ENCODE results near the gene MBNL1. TPM values are rescaled to one million over a fixed set of nuclear protein-coding genes. Genes with fewer than 3 reads are reported as not detected.

Gene MBNL1
- total RNA-seq, 4 donors from 2014 or later, result 152 to 286 (median 228) TPM

DNA sequence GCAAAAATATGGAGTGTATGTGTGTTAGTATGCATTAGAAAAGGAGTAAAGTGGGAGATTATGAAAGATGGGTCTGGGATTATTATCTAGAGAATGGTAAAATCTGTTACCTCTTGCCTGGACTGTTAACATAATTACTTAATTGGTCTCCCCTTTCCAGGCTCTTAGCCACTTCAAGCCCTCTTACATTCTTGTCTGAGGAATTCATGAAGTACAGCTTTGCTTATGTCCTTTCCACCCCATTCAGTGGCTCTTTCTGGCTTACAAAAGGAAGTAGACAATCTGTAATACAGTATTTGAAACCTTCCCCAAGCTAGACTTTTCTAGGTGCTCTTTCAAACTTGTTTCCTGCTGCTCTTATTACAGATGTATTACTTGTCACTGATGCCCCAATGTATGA is 129.8 kb downstream of the MBNL1 start:
- DNase-seq (ENCODE audit: low spot score in 2 of 2), result no peak
- intact Hi-C loops (cut with DNase I; ENCODE audit: low total_unique reads), result no loop called here
- H3K4me3 ChIP-seq (ENCODE audit: low read depth, poor library complexity, severe bottlenecking), result no peak overlapping the region
- TF ChIP-seq, protein P1, sequence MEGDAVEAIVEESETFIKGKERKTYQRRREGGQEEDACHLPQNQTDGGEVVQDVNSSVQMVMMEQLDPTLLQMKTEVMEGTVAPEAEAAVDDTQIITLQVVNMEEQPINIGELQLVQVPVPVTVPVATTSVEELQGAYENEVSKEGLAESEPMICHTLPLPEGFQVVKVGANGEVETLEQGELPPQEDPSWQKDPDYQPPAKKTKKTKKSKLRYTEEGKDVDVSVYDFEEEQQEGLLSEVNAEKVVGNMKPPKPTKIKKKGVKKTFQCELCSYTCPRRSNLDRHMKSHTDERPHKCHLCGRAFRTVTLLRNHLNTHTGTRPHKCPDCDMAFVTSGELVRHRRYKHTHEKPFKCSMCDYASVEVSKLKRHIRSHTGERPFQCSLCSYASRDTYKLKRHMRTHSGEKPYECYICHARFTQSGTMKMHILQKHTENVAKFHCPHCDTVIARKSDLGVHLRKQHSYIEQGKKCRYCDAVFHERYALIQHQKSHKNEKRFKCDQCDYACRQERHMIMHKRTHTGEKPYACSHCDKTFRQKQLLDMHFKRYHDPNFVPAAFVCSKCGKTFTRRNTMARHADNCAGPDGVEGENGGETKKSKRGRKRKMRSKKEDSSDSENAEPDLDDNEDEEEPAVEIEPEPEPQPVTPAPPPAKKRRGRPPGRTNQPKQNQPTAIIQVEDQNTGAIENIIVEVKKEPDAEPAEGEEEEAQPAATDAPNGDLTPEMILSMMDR (IDR thresholded peaks at IDR 0.05), result no peak
- TF ChIP-seq POLR2A (IDR thresholded peaks at IDR 0.05), result no peak

DNA sequence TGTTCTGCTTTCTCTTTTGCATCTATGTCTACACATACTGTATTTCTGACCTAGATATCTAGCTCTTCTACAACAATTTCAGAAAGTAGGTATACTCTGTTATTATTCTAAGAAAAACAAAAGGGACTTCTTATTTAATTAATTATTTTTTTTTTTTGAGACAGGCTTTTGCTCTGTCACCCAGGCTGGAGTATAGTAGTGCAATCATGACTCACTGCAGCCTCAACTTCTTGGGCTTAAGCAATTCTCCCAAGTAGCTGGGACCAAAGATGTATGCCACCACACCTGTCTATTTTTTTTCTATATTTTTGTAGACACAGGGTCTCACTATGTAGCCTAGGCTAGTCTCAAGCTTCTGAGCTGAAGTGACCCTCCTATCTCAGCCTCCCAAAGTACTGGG is 130.6 kb downstream of the MBNL1 start:
- no peak for DNase-seq (ENCODE audit: low spot score in 2 of 2)
- intact Hi-C loops (cut with DNase I; ENCODE audit: low total_unique reads), result no loop called here
- no peak overlapping the region for H3K4me3 ChIP-seq (ENCODE audit: low read depth, poor library complexity, severe bottlenecking)
- TF ChIP-seq, protein P1 (IDR thresholded peaks at IDR 0.05), result no peak
- TF ChIP-seq POLR2A (IDR thresholded peaks at IDR 0.05), result no peak

DNA sequence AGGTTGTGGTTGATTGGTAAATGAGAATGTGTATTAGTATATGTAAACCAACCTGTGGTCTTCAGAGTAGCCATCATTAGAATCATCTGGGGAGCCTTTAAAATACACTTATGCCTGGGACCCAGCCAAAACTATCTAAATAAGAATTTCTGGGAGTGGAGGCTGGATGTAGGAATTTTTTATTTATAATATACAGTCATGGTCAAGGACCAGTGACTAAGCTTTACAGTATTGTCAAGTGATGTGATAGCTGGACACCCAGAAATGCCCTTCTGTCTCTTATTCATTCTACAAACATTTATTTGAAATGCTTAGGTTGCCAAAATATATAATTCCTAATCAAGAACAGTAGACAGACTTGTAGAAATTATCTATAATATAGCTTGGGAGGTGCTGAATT is 132.2 kb downstream of the MBNL1 start:
- intact Hi-C loops (cut with DNase I; ENCODE audit: low total_unique reads), result no loop called here
- TF ChIP-seq POLR2A (IDR thresholded peaks at IDR 0.05), result no peak
- TF ChIP-seq, protein P1 (IDR thresholded peaks at IDR 0.05), result no peak
- H3K4me3 ChIP-seq (ENCODE audit: low read depth, poor library complexity, severe bottlenecking), result no peak overlapping the region
- DNase-seq (ENCODE audit: low spot score in 2 of 2), result no peak

DNA sequence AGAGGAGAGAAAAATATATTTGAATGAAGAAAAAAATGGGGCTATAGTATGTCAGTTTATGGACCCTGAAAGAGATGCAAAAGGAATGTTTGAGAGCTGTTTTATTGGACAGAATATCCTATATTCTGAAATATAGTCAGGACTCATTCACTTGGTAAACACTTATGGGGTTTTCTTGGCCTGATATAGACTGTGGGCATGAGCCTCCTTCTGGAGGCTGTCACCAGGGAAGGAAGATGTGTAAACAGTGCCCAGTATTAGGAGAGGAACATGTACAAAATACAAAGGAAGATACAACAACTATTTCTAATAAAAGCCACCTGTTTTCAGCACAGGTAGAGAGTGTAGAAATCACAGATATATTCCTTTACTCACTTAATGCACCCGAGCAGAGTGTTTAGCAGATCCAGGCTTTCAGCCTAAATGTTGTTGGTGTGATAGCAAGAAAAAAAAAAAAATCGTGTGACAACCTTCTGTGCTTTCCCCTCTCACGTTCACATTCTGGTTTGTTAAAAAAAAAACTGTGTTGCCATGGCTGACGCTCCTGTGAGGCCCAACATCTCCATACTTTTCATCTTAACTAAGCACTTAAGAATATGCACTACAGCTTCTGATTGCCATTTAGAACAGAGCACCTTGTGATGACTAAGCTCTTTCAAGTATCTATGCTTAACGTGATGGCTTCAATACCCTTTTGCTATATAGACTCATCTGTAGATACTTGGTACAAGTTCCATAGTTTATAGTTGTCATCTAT is 134.1 kb downstream of the MBNL1 start:
- WGBS, 2 donors, result 48 to 54% methylated on average over 5 of the region's 5 CpGs
- DNase-seq (ENCODE audit: low spot score in 2 of 2), result no peak
- TF ChIP-seq, protein P1 (IDR thresholded peaks at IDR 0.05), result no peak
- no peak for TF ChIP-seq POLR2A (IDR thresholded peaks at IDR 0.05)
- intact Hi-C loops (cut with DNase I; ENCODE audit: low total_unique reads), result no loop called here
- H3K4me3 ChIP-seq (ENCODE audit: low read depth, poor library complexity, severe bottlenecking), result no peak overlapping the region

DNA sequence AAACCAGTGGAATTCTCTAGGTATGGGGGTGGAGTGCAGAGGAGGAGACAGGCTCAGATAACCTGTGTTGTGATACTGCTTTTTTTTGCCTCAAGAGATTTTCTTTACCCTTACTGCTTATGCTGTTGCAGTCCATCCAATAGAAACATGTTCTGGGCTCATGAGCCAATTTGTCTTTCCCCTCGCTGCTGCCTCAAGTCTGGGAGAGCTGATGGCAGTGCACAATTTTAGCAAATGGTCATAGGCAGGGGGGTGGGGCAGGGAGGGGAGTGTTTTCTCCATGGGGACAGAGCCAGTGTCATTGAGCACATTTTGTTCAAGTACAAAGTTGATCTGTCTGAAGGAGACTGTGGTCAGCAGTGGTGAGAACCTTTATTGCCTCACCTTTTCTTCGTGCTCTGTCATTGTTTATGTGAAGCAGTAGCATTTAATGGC is 134.9 kb downstream of the MBNL1 start:
- TF ChIP-seq, protein P1 (IDR thresholded peaks at IDR 0.05), result no peak
- TF ChIP-seq POLR2A (IDR thresholded peaks at IDR 0.05), result no peak
- 57 to 72% methylated on average over 2 of the region's 2 CpGs for WGBS, 2 donors
- intact Hi-C loops (cut with DNase I; ENCODE audit: low total_unique reads), result no loop called here
- H3K4me3 ChIP-seq (ENCODE audit: low read depth, poor library complexity, severe bottlenecking), result no peak overlapping the region
- peak; percentile 80 to 89 for DNase-seq (ENCODE audit: low spot score in 2 of 2)

- H3K4me3 ChIP-seq (ENCODE audit: low read depth, poor library complexity, severe bottlenecking), result no peak overlapping the region
- intact Hi-C loops (cut with DNase I; ENCODE audit: low total_unique reads), result no loop called here
- no peak for DNase-seq (ENCODE audit: low spot score in 2 of 2)
- TF ChIP-seq, protein P1 (IDR thresholded peaks at IDR 0.05), result no peak
- 90 to 91% methylated on average over 1 of the region's 1 CpG for WGBS, 2 donors
Measured at GRCh38 chr3:152404976-152405375, 136.2 kb downstream of the MBNL1 start.
